RWPE2 (cell line): ENCODE measurements around the gene PHF8.

Experiments used
- ATAC-seq: fragments of 200-7000 bp; cut with Tn5 transposase; 3 replicates; pipeline ENCODE4 v1.9.1; 2021; ENCODE audit warnings: low read depth
- DNase-seq: peaks from one replicate; pipeline ENCODE4 v3.0.0-alpha.2; 2020; ENCODE audit warnings: low spot score
- H3K27ac ChIP-seq: fragments of 450-650 bp; 2 replicates; pipeline ENCODE4 v1.5.1; 2017; ENCODE audit warnings: mild to moderate bottlenecking; ENCODE audit not compliant: poor library complexity, severe bottlenecking
- H3K27me3 ChIP-seq: fragments of 250-450 bp; sonication (Bioruptor Pico); 2 replicates; pipeline ENCODE4 v1.5.1; 2021; ENCODE audit warnings: mild to moderate bottlenecking, moderate library complexity; ENCODE audit not compliant: insufficient read depth, poor library complexity, severe bottlenecking
- H3K36me3 ChIP-seq: fragments of 250-450 bp; sonication (Bioruptor Pico); 2 replicates; pipeline ENCODE4 v1.5.1; 2020; ENCODE audit warnings: low read depth, mild to moderate bottlenecking, moderate library complexity
- H3K4me1 ChIP-seq: fragments of 250-450 bp; sonication (Bioruptor Pico); 2 replicates; pipeline ENCODE4 v1.5.1; 2021; ENCODE audit warnings: mild to moderate bottlenecking, moderate library complexity; ENCODE audit not compliant: insufficient read depth, poor library complexity, severe bottlenecking
- H3K4me3 ChIP-seq: fragments of 250-450 bp; sonication (Bioruptor Pico); 2 replicates; pipeline ENCODE4 v1.5.1; 2021; ENCODE audit warnings: mild to moderate bottlenecking, moderate library complexity; ENCODE audit not compliant: severe bottlenecking
- H3K9me3 ChIP-seq: fragments of 250-450 bp; sonication (Bioruptor Pico); 2 replicates; pipeline ENCODE4 v1.5.1; 2021; ENCODE audit warnings: mild to moderate bottlenecking, moderate library complexity; ENCODE audit not compliant: severe bottlenecking
- CTCF ChIP-seq: fragments of 450-650 bp; IDR thresholded peaks from one replicate; pipeline ENCODE4 v1.5.1; 2017; ENCODE audit warnings: mild to moderate bottlenecking, moderate library complexity; ENCODE audit not compliant: poor library complexity, severe bottlenecking

The PHF8 gene

DNA sequence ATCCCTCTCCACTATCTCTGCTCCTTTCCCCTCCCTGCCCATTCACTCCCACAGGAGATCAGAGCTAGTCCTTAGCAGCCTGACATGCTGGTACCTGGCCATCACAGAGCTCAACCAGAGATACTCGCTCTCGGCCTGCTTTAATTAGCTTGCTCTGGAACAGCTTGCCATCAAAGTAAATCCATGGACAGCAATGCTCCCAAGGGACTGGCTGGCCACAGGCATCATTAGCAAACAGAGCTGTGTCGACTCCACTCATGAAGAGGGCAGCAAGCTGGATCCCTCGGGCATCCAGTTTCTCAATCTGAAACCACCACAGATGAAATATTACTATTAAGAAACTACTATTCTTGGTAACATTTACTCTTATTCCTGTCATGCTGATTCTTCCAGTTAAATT is 43.4 kb upstream of the PHF8 start:
- Histone ChIP-seq H3K27ac (no peak overlapping the region), H3K9me3 (no peaks in the 10 kb centered on the region), H3K27me3 (no peaks in the 10 kb centered on the region), H3K36me3 (no peaks in the 10 kb centered on the region), H3K4me3 (no peak overlapping the region), H3K4me1 (no peaks in the 10 kb centered on the region)
- ATAC-seq (no peak), DNase-seq (no peak)
- TF ChIP-seq CTCF: no peak

DNA sequence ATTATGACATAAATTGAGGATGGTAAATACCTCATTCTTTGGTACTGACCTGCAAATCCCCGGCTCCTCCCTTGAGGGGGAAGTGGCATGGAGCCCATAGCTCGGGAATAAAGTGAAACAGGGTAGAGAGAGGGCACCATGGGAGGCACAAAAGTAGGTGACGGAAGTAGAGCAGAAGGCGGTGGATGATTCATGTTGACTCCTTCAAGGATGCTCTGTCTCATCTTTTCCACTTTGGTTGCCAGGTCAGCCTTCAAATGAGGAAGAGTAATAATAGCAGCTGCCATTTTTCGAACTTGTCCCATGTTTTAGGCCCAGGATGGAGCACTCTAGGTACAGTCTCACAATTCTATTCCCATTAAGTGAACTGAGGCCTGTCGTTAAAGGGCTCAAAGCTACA is 41.4 kb upstream of the PHF8 start:
- Histone ChIP-seq H3K9me3 (no peaks in the 10 kb centered on the region), H3K27me3 (no peaks in the 10 kb centered on the region), H3K27ac (no peak overlapping the region), H3K4me3 (no peak overlapping the region), H3K36me3 (no peaks in the 10 kb centered on the region), H3K4me1 (no peaks in the 10 kb centered on the region)
- DNase-seq (no peak), ATAC-seq (no peak)
- no peak for TF ChIP-seq CTCF

DNA sequence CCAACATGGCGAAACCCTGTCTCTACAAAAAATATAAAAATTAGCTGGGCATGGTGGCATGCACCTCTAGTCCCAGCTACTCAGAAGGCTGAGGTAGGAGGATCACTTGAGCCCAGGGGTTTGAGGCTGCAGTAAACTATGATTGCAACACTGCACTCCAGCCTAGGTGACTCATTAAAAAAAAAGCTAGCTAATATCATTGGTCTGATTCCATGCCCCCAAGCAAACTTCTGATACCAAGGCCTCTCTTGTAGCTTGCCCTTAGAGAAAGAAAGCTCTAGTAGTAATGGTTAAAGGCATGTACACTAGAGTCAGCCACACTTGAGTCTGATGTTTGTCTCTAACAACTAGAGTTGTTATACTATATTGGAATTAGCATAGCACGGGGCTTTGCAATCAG is 32.6 kb upstream of the PHF8 start:
- no peaks in the 10 kb centered on the region for H3K27me3 ChIP-seq
- no peak overlapping the region for H3K27ac ChIP-seq
- no peak overlapping the region for H3K4me3 ChIP-seq
- peak; percentile 95 for ATAC-seq
- H3K4me1 ChIP-seq: peaks cover 5% of the 10 kb centered on the region
- DNase-seq: no peak
- TF ChIP-seq CTCF: no peak
- H3K36me3 ChIP-seq: no peaks in the 10 kb centered on the region
- H3K9me3 ChIP-seq: no peaks in the 10 kb centered on the region

GRCh38 chrX:54074826-54075225 is 30.6 kb upstream of the PHF8 start:
- no peak for TF ChIP-seq CTCF
- Histone ChIP-seq H3K9me3 (no peaks in the 10 kb centered on the region), H3K4me1 (peaks cover 5% of the 10 kb centered on the region), H3K27ac (no peak overlapping the region), H3K27me3 (no peaks in the 10 kb centered on the region), H3K36me3 (no peaks in the 10 kb centered on the region), H3K4me3 (no peak overlapping the region)
- DNase-seq (no peak), ATAC-seq (no peak)

GRCh38 chrX:54067766-54068165 is 23.5 kb upstream of the PHF8 start:
- DNase-seq: no peak
- no peak for TF ChIP-seq CTCF
- ATAC-seq: no peak

More at GRCh38 chrX:54067766-54068165, 23.5 kb upstream of the PHF8 start:
- Histone ChIP-seq H3K27me3 (no peaks in the 10 kb centered on the region), H3K9me3 (no peaks in the 10 kb centered on the region), H3K4me1 (no peaks in the 10 kb centered on the region), H3K27ac (no peak overlapping the region), H3K4me3 (no peak overlapping the region), H3K36me3 (no peaks in the 10 kb centered on the region)
